ENCODE measurements around the gene AKAP1.

AKAP1 gene

GRCh38 chr17:57146273-57146672 lies 61.2 kb downstream of the AKAP1 start:
- no peak overlapping the region for H3K27ac Mint-ChIP-seq
- ATAC-seq, result no peak
- H3K4me1 Mint-ChIP-seq, result no peaks in the 10 kb centered on the region
- H3K36me3 Mint-ChIP-seq, result no peaks in the 10 kb centered on the region
- H3K4me3 Mint-ChIP-seq, result no peak overlapping the region
- peaks cover 28% of the 10 kb centered on the region for H3K27me3 Mint-ChIP-seq
- H3K9me3 Mint-ChIP-seq, result peaks cover 5% of the 10 kb centered on the region

- Mint-ChIP-seq H3K36me3 (no peaks in the 10 kb centered on the region), H3K9me3 (peaks cover 5% of the 10 kb centered on the region), H3K4me3 (no peak overlapping the region), H3K27me3 (peaks cover 43% of the 10 kb centered on the region), H3K27ac (no peak overlapping the region), H3K4me1 (no peaks in the 10 kb centered on the region)
- ATAC-seq, result no peak
Measured at GRCh38 chr17:57151798-57152197, 66.8 kb downstream of the AKAP1 start.

GRCh38 chr17:57152967-57153528 lies 68.0 kb downstream of the AKAP1 start:
- H3K27me3 Mint-ChIP-seq, result peaks cover 46% of the 10 kb centered on the region
- H3K4me3 Mint-ChIP-seq, result no peak overlapping the region
- ATAC-seq, result no peak
- H3K9me3 Mint-ChIP-seq, result peaks cover 5% of the 10 kb centered on the region
- H3K36me3 Mint-ChIP-seq, result no peaks in the 10 kb centered on the region
- no peak overlapping the region for H3K27ac Mint-ChIP-seq
- H3K4me1 Mint-ChIP-seq, result no peaks in the 10 kb centered on the region

GRCh38 chr17:57154921-57155320 lies 69.9 kb downstream of the AKAP1 start:
- H3K27me3 Mint-ChIP-seq, result peaks cover 38% of the 10 kb centered on the region
- H3K4me3 Mint-ChIP-seq, result no peak overlapping the region
- H3K36me3 Mint-ChIP-seq, result no peaks in the 10 kb centered on the region
- ATAC-seq, result no peak
- no peaks in the 10 kb centered on the region for H3K4me1 Mint-ChIP-seq
- H3K27ac Mint-ChIP-seq, result no peak overlapping the region
- H3K9me3 Mint-ChIP-seq, result no peaks in the 10 kb centered on the region

- H3K4me3 Mint-ChIP-seq, result no peak overlapping the region
Measured at GRCh38 chr17:57158325-57158724, 73.3 kb downstream of the AKAP1 start.

GRCh38 chr17:57158795-57159194 lies 73.7 kb downstream of the AKAP1 start:
- Mint-ChIP-seq H3K27ac (no peak overlapping the region), H3K36me3 (no peaks in the 10 kb centered on the region), H3K4me1 (no peaks in the 10 kb centered on the region), H3K27me3 (peaks cover 26% of the 10 kb centered on the region), H3K9me3 (peaks cover 2% of the 10 kb centered on the region), H3K4me3 (no peak overlapping the region)
- ATAC-seq, result no peak

More at GRCh38 chr17:57158325-57158724, 73.3 kb downstream of the AKAP1 start:
- H3K27ac Mint-ChIP-seq, result no peak overlapping the region
- no peaks in the 10 kb centered on the region for H3K4me1 Mint-ChIP-seq
- no peaks in the 10 kb centered on the region for H3K36me3 Mint-ChIP-seq
- ATAC-seq, result no peak
- H3K9me3 Mint-ChIP-seq, result peaks cover 2% of the 10 kb centered on the region
- peaks cover 26% of the 10 kb centered on the region for H3K27me3 Mint-ChIP-seq

- Mint-ChIP-seq H3K27ac (no peak overlapping the region), H3K36me3 (no peaks in the 10 kb centered on the region), H3K4me1 (no peaks in the 10 kb centered on the region), H3K27me3 (peaks cover 26% of the 10 kb centered on the region), H3K9me3 (peaks cover 6% of the 10 kb centered on the region), H3K4me3 (no peak overlapping the region)
- no peak for ATAC-seq
Measured at GRCh38 chr17:57160624-57161023, 75.6 kb downstream of the AKAP1 start.

- ATAC-seq, result no peak
- H3K27me3 Mint-ChIP-seq, result peaks cover 42% of the 10 kb centered on the region
- no peak overlapping the region for H3K4me3 Mint-ChIP-seq
- H3K27ac Mint-ChIP-seq, result no peak overlapping the region
- H3K9me3 Mint-ChIP-seq, result peaks cover 14% of the 10 kb centered on the region
- H3K4me1 Mint-ChIP-seq, result no peaks in the 10 kb centered on the region
- H3K36me3 Mint-ChIP-seq, result peaks cover 6% of the 10 kb centered on the region
Measured at GRCh38 chr17:57164814-57165213, 79.8 kb downstream of the AKAP1 start.

GRCh38 chr17:57165754-57166153 lies 80.7 kb downstream of the AKAP1 start:
- Mint-ChIP-seq H3K36me3 (peaks cover 6% of the 10 kb centered on the region), H3K27ac (no peak overlapping the region), H3K27me3 (peaks cover 51% of the 10 kb centered on the region), H3K4me3 (no peak overlapping the region), H3K9me3 (peaks cover 11% of the 10 kb centered on the region), H3K4me1 (no peaks in the 10 kb centered on the region)
- ATAC-seq, result no peak

GRCh38 chr17:57166803-57167202 lies 81.8 kb downstream of the AKAP1 start:
- H3K4me3 Mint-ChIP-seq, result no peak overlapping the region
- no peak for ATAC-seq
- H3K27ac Mint-ChIP-seq, result no peak overlapping the region
- H3K27me3 Mint-ChIP-seq, result peaks cover 48% of the 10 kb centered on the region
- peaks cover 11% of the 10 kb centered on the region for H3K9me3 Mint-ChIP-seq
- no peaks in the 10 kb centered on the region for H3K4me1 Mint-ChIP-seq
- H3K36me3 Mint-ChIP-seq, result peaks cover 6% of the 10 kb centered on the region

GRCh38 chr17:57168695-57169094 lies 83.6 kb downstream of the AKAP1 start:
- Mint-ChIP-seq H3K4me1 (no peaks in the 10 kb centered on the region), H3K4me3 (no peak overlapping the region), H3K9me3 (peaks cover 11% of the 10 kb centered on the region), H3K27ac (no peak overlapping the region), H3K36me3 (peaks cover 6% of the 10 kb centered on the region), H3K27me3 (peaks cover 60% of the 10 kb centered on the region)
- no peak for ATAC-seq

GRCh38 chr17:57170866-57171265 lies 85.8 kb downstream of the AKAP1 start:
- Mint-ChIP-seq H3K36me3 (peaks cover 6% of the 10 kb centered on the region), H3K9me3 (peaks cover 7% of the 10 kb centered on the region), H3K4me1 (peaks cover 10% of the 10 kb centered on the region), H3K27me3 (peaks cover 74% of the 10 kb centered on the region), H3K27ac (no peak overlapping the region), H3K4me3 (no peak overlapping the region)
- ATAC-seq, result no peak
